Neural crest cell (in vitro differentiated cells): ENCODE data around the gene FASTKD3. TPM values are rescaled to one million over a fixed set of nuclear protein-coding genes. Genes with fewer than 3 reads are reported as not detected.

ENCODE experiments used
- DNase-seq: peaks from one replicate; pipeline ENCODE4 v3.0.0; 2021; ENCODE audit warnings: low read depth, mixed read lengths, low spot score
- H3K27ac Mint-ChIP-seq: one replicate; pipeline ENCODE4 v1.8.0; 2021; ENCODE audit warnings: mild to moderate bottlenecking, mixed read lengths; ENCODE audit not compliant: unreplicated experiment
- H3K27me3 Mint-ChIP-seq: 2 replicates; pipeline ENCODE4 v1.8.0; 2021; ENCODE audit warnings: low read depth, mild to moderate bottlenecking, mixed read lengths
- H3K36me3 Mint-ChIP-seq: 2 replicates; pipeline ENCODE4 v1.8.0; 2021; ENCODE audit warnings: low read depth, mild to moderate bottlenecking, mixed read lengths
- H3K4me1 Mint-ChIP-seq: 2 replicates; pipeline ENCODE4 v1.8.0; 2021; ENCODE audit warnings: mixed read lengths
- H3K4me3 Mint-ChIP-seq: one replicate; pipeline ENCODE4 v1.8.0; 2021; ENCODE audit warnings: mild to moderate bottlenecking, mixed read lengths
- H3K9me3 Mint-ChIP-seq: 2 replicates; pipeline ENCODE4 v1.8.0; 2021; ENCODE audit warnings: mixed read lengths
- CTCF ChIP-seq: fragments of 200-600 bp; sonication (generic); conservative IDR thresholded peaks from 2 replicates; pipeline ENCODE4 v1.5.0; 2021; ENCODE audit warnings: antibody characterized with exemption, mild to moderate bottlenecking
- total RNA-seq: library from RNA; stranded (reverse); gene quantifications from 2 replicates; pipeline ENCODE4 v1.2.1, GENCODE V29; 2021

Gene FASTKD3
- total RNA-seq, 1 donor from 2014 or later: 12.2 TPM

GRCh38 chr5:7884491-7885267 is 15.8 kb upstream of the FASTKD3 start:
- no peak for TF ChIP-seq CTCF
- Mint-ChIP-seq H3K27me3 (no peaks in the 10 kb centered on the region), H3K4me1 (peaks cover 3% of the 10 kb centered on the region), H3K9me3 (no peaks in the 10 kb centered on the region), H3K4me3 (no peak overlapping the region), H3K27ac (no peak overlapping the region), H3K36me3 (peaks cover 5% of the 10 kb centered on the region)
- no peak for DNase-seq

- Mint-ChIP-seq H3K27ac (no peak overlapping the region), H3K4me1 (peaks cover 3% of the 10 kb centered on the region), H3K4me3 (no peak overlapping the region), H3K9me3 (no peaks in the 10 kb centered on the region), H3K36me3 (peaks cover 5% of the 10 kb centered on the region), H3K27me3 (no peaks in the 10 kb centered on the region)
- TF ChIP-seq CTCF: no peak
- DNase-seq: no peak
These were observed 14.1 kb upstream of the FASTKD3 start for GRCh38 chr5:7882926-7883325.

- no peak overlapping the region for H3K4me3 Mint-ChIP-seq
- H3K27ac Mint-ChIP-seq: no peak overlapping the region
- no peaks in the 10 kb centered on the region for H3K4me1 Mint-ChIP-seq
- no peak for TF ChIP-seq CTCF
- no peaks in the 10 kb centered on the region for H3K27me3 Mint-ChIP-seq
- no peaks in the 10 kb centered on the region for H3K9me3 Mint-ChIP-seq
- DNase-seq: no peak
- peaks cover 5% of the 10 kb centered on the region for H3K36me3 Mint-ChIP-seq
These were observed 13.0 kb upstream of the FASTKD3 start for GRCh38 chr5:7881816-7882215.

- Mint-ChIP-seq H3K4me3 (no peak overlapping the region), H3K9me3 (no peaks in the 10 kb centered on the region)
These were observed 12.3 kb upstream of the FASTKD3 start for GRCh38 chr5:7881091-7881490.

GRCh38 chr5:7878381-7878873 is 9.6 kb upstream of the FASTKD3 start:
- TF ChIP-seq CTCF: no peak
- H3K4me1 Mint-ChIP-seq: no peaks in the 10 kb centered on the region
- no peaks in the 10 kb centered on the region for H3K9me3 Mint-ChIP-seq
- no peaks in the 10 kb centered on the region for H3K27me3 Mint-ChIP-seq
- peaks cover 9% of the 10 kb centered on the region for H3K36me3 Mint-ChIP-seq
- no peak overlapping the region for H3K27ac Mint-ChIP-seq
- H3K4me3 Mint-ChIP-seq: no peak overlapping the region
- no peak for DNase-seq

More at GRCh38 chr5:7881091-7881490, 12.3 kb upstream of the FASTKD3 start:
- no peak for TF ChIP-seq CTCF
- no peaks in the 10 kb centered on the region for H3K27me3 Mint-ChIP-seq
- H3K27ac Mint-ChIP-seq: no peak overlapping the region
- H3K4me1 Mint-ChIP-seq: no peaks in the 10 kb centered on the region
- peaks cover 8% of the 10 kb centered on the region for H3K36me3 Mint-ChIP-seq
- DNase-seq: no peak
